Superior temporal gyrus (tissue), 1 donor: Measurements from ENCODE around the gene FBF1.

ENCODE experiments used
- DNase-seq: peaks from one replicate; pipeline ENCODE4 v3.0.0-alpha.2; 2016; ENCODE audit errors: extremely low spot score

FBF1 gene

GRCh38 chr17:75959051-75959838, 18.4 kb upstream of the FBF1 start:
- no peak for DNase-seq

- peak; percentile 28 for DNase-seq
Observed at GRCh38 chr17:75950855-75951554, 10.2 kb upstream of the FBF1 start.

- DNase-seq, result no peak
Observed at GRCh38 chr17:75950421-75950820, 9.6 kb upstream of the FBF1 start.

- no peak for DNase-seq
Observed at GRCh38 chr17:75945211-75945610, 4.4 kb upstream of the FBF1 start.

GRCh38 chr17:75943491-75943890, 2.6 kb upstream of the FBF1 start:
- DNase-seq, result no peak

GRCh38 chr17:75942473-75942872, 1.6 kb upstream of the FBF1 start:
- no peak for DNase-seq

GRCh38 chr17:75941442-75941819, 589 bp upstream of the FBF1 start:
- no peak for DNase-seq

GRCh38 chr17:75937652-75938051, 3.2 kb downstream of the FBF1 start:
- DNase-seq, result no peak

- DNase-seq, result no peak
Observed at GRCh38 chr17:75933808-75934207, 7.0 kb downstream of the FBF1 start.

GRCh38 chr17:75932852-75933251, 8.0 kb downstream of the FBF1 start:
- no peak for DNase-seq

- DNase-seq, result no peak
Observed at GRCh38 chr17:75931062-75931461, 9.8 kb downstream of the FBF1 start.

GRCh38 chr17:75927286-75927922, 13.4 kb downstream of the FBF1 start:
- DNase-seq, result no peak

- no peak for DNase-seq
Observed at GRCh38 chr17:75926456-75926855, 14.4 kb downstream of the FBF1 start.

GRCh38 chr17:75925912-75926311, 14.9 kb downstream of the FBF1 start:
- DNase-seq, result no peak

- DNase-seq, result no peak
Observed at GRCh38 chr17:75925103-75925502, 15.7 kb downstream of the FBF1 start.

GRCh38 chr17:75922963-75923874, 17.6 kb downstream of the FBF1 start:
- DNase-seq, result no peak

GRCh38 chr17:75922173-75922961, 18.5 kb downstream of the FBF1 start:
- no peak for DNase-seq

GRCh38 chr17:75921596-75921995, 19.2 kb downstream of the FBF1 start:
- DNase-seq, result no peak

- no peak for DNase-seq
Observed at GRCh38 chr17:75920045-75920560, 20.7 kb downstream of the FBF1 start.

GRCh38 chr17:75919611-75920010, 21.2 kb downstream of the FBF1 start:
- DNase-seq, result no peak
